GM23338 (cell line): ENCODE results near the gene LALBA. TPM values are rescaled to one million over a fixed set of nuclear protein-coding genes. Genes with fewer than 3 reads are reported as not detected.

ENCODE experiments used
- ATAC-seq: fragments of 200-7000 bp; cut with Tn5 transposase; 3 replicates; pipeline ENCODE4 v1.9.1; 2020
- DNase-seq: peaks from one replicate; pipeline ENCODE4 v3.0.0-alpha.2; 2015; ENCODE audit warnings: low spot score
- H2AFZ ChIP-seq: fragments of 200-600 bp; sonication (generic); 2 replicates; pipeline ENCODE4 v1.8.0; 2016; ENCODE audit warnings: antibody characterized with exemption, mild to moderate bottlenecking, moderate library complexity
- H3F3A ChIP-seq: fragments of 200-600 bp; sonication (generic); replicated peaks from 2 replicates; pipeline ENCODE4 v1.8.0; 2017; ENCODE audit warnings: antibody characterized with exemption, mixed run types, low read depth
- H3K27ac ChIP-seq: fragments of 200-600 bp; sonication (generic); 2 replicates; pipeline ENCODE4 v1.6.1; 2016; ENCODE audit warnings: low read depth
- H3K27me3 ChIP-seq: fragments of 200-600 bp; sonication (generic); 2 replicates; pipeline ENCODE4 v1.8.0; 2016; ENCODE audit warnings: mild to moderate bottlenecking, mixed run types, moderate library complexity; ENCODE audit not compliant: insufficient read depth
- H3K36me3 ChIP-seq: fragments of 200-600 bp; sonication (generic); 2 replicates; pipeline ENCODE4 v1.8.0; 2016; ENCODE audit warnings: mild to moderate bottlenecking; ENCODE audit not compliant: insufficient read depth
- H3K4me1 ChIP-seq: fragments of 200-600 bp; sonication (generic); 2 replicates; pipeline ENCODE4 v1.8.0; 2016; ENCODE audit warnings: mild to moderate bottlenecking, moderate library complexity; ENCODE audit not compliant: insufficient read depth
- H3K4me2 ChIP-seq: fragments of 200-600 bp; sonication (generic); 2 replicates; pipeline ENCODE4 v1.7.1; 2017; ENCODE audit warnings: mixed run types
- H3K4me3 ChIP-seq: fragments of 200-600 bp; sonication (generic); 2 replicates; pipeline ENCODE4 v1.6.1; 2016; ENCODE audit warnings: mixed run types
- H3K79me2 ChIP-seq: fragments of 200-600 bp; sonication (generic); replicated peaks from 2 replicates; pipeline ENCODE4 v1.8.0; 2017; ENCODE audit warnings: mild to moderate bottlenecking; ENCODE audit not compliant: insufficient read depth
- H3K9me2 ChIP-seq: fragments of 200-600 bp; sonication (generic); 2 replicates; pipeline ENCODE4 v1.8.0; 2017; ENCODE audit not compliant: insufficient read depth
- H4K20me1 ChIP-seq: fragments of 200-600 bp; sonication (generic); replicated peaks from 2 replicates; pipeline ENCODE4 v1.8.0; 2017; ENCODE audit warnings: mild to moderate bottlenecking; ENCODE audit not compliant: insufficient read depth
- H3K27ac Mint-ChIP-seq: 2 replicates; pipeline ENCODE4 v1.8.0; 2020; ENCODE audit warnings: inconsistent platforms, mild to moderate bottlenecking, moderate library complexity, mixed read lengths
- H3K27me3 Mint-ChIP-seq: 3 replicates; pipeline ENCODE4 v1.8.0; 2022; ENCODE audit warnings: low read depth, mild to moderate bottlenecking, moderate library complexity, mixed read lengths, inconsistent platforms; ENCODE audit not compliant: insufficient read depth, poor library complexity
- H3K36me3 Mint-ChIP-seq: 3 replicates; pipeline ENCODE4 v1.8.0; 2021; ENCODE audit warnings: low read depth, mild to moderate bottlenecking, inconsistent platforms, moderate library complexity, mixed read lengths
- H3K4me1 Mint-ChIP-seq: 3 replicates; pipeline ENCODE4 v1.8.0; 2020; ENCODE audit warnings: mild to moderate bottlenecking, inconsistent platforms, mixed read lengths
- H3K4me3 Mint-ChIP-seq: 3 replicates; pipeline ENCODE4 v1.8.0; 2021; ENCODE audit warnings: moderate library complexity, mild to moderate bottlenecking, inconsistent platforms, mixed read lengths
- H3K9me3 Mint-ChIP-seq: 3 replicates; pipeline ENCODE4 v1.8.0; 2020; ENCODE audit warnings: moderate library complexity, mild to moderate bottlenecking, inconsistent platforms, mixed read lengths
- ETS1 ChIP-seq: IDR thresholded peaks from 2 replicates; pipeline ENCODE4 v1.6.1; 2016; ENCODE audit warnings: antibody characterized with exemption
- EZH2phosphoT487 ChIP-seq: fragments of 200-600 bp; sonication (generic); IDR thresholded peaks from one replicate; pipeline ENCODE4 v1.8.1; 2018; ENCODE audit warnings: antibody characterized with exemption; ENCODE audit not compliant: unreplicated experiment
- POLR2AphosphoS5 ChIP-seq: IDR thresholded peaks from 2 replicates; pipeline ENCODE4 v1.6.1; 2016; ENCODE audit warnings: antibody characterized with exemption, low read depth
- ZNF114 ChIP-seq: fragments of 250-450 bp; sonication (Bioruptor Pico); IDR thresholded peaks from 2 replicates; pipeline ENCODE4 v1.5.0; 2020; ENCODE audit warnings: mild to moderate bottlenecking, moderate library complexity
- polyA plus RNA-seq: library from polyadenylated mRNA; unstranded; fragments of >200 nt; fragmentation: Nextera tagmentation; extraction: Ambion mirVana; gene quantifications from 2 replicates; pipeline ENCODE4 v1.2.1, GENCODE V29; 2016
- total RNA-seq: library from RNA; depleted of rRNA; stranded (reverse); fragments of >200 nt; shearing (Covaris generic); gene quantifications from 2 replicates; pipeline ENCODE4 v1.2.3, GENCODE V29; 2014
- TF ChIP-seq, protein P1 (sequence below): fragments of 250-450 bp; sonication (Bioruptor Pico); IDR thresholded peaks from 2 replicates; pipeline ENCODE4 v1.5.0; 2020; ENCODE audit warnings: mild to moderate bottlenecking, moderate library complexity

LALBA gene
- total and polyA plus RNA-seq, 2 experiments from 2014 or later = not detected

DNA sequence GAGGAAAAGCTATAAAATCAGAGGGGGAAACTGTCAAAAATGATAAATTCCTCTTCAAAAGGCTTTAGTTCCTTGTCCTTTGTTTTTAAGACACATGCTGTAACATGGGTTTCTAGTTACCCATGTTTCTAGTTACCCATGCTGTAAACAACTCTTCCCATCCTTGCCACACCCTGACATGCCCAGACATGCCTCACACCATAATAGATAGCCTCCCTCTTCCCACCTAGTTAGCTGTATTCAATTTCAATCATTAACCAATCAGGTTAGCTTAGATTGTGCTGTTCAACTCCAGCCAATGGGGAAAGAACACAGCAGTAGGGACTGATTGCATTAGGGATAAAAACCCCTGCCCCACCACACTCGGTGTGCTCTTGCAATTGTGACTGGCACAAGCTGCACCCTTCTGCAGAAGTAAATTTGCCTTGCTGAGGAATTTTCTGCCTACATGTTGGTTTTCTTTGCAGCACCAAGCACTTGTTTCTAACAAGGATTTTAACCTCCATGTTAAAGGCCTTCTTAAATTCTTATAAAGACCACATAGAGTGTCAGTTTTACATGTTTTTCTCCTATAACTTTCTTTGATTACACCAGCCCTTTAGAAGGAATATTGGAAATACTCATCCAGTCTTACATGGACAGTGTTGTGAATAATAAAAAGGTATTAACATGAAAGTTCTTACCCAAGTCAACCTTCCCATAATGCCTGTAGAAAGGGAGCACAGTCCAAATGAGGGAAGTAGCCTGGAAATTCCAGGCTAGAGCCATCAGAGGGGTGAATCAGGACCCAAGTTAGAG lies 32.5 kb upstream of the LALBA start (continued):
- TF ChIP-seq, protein P1, sequence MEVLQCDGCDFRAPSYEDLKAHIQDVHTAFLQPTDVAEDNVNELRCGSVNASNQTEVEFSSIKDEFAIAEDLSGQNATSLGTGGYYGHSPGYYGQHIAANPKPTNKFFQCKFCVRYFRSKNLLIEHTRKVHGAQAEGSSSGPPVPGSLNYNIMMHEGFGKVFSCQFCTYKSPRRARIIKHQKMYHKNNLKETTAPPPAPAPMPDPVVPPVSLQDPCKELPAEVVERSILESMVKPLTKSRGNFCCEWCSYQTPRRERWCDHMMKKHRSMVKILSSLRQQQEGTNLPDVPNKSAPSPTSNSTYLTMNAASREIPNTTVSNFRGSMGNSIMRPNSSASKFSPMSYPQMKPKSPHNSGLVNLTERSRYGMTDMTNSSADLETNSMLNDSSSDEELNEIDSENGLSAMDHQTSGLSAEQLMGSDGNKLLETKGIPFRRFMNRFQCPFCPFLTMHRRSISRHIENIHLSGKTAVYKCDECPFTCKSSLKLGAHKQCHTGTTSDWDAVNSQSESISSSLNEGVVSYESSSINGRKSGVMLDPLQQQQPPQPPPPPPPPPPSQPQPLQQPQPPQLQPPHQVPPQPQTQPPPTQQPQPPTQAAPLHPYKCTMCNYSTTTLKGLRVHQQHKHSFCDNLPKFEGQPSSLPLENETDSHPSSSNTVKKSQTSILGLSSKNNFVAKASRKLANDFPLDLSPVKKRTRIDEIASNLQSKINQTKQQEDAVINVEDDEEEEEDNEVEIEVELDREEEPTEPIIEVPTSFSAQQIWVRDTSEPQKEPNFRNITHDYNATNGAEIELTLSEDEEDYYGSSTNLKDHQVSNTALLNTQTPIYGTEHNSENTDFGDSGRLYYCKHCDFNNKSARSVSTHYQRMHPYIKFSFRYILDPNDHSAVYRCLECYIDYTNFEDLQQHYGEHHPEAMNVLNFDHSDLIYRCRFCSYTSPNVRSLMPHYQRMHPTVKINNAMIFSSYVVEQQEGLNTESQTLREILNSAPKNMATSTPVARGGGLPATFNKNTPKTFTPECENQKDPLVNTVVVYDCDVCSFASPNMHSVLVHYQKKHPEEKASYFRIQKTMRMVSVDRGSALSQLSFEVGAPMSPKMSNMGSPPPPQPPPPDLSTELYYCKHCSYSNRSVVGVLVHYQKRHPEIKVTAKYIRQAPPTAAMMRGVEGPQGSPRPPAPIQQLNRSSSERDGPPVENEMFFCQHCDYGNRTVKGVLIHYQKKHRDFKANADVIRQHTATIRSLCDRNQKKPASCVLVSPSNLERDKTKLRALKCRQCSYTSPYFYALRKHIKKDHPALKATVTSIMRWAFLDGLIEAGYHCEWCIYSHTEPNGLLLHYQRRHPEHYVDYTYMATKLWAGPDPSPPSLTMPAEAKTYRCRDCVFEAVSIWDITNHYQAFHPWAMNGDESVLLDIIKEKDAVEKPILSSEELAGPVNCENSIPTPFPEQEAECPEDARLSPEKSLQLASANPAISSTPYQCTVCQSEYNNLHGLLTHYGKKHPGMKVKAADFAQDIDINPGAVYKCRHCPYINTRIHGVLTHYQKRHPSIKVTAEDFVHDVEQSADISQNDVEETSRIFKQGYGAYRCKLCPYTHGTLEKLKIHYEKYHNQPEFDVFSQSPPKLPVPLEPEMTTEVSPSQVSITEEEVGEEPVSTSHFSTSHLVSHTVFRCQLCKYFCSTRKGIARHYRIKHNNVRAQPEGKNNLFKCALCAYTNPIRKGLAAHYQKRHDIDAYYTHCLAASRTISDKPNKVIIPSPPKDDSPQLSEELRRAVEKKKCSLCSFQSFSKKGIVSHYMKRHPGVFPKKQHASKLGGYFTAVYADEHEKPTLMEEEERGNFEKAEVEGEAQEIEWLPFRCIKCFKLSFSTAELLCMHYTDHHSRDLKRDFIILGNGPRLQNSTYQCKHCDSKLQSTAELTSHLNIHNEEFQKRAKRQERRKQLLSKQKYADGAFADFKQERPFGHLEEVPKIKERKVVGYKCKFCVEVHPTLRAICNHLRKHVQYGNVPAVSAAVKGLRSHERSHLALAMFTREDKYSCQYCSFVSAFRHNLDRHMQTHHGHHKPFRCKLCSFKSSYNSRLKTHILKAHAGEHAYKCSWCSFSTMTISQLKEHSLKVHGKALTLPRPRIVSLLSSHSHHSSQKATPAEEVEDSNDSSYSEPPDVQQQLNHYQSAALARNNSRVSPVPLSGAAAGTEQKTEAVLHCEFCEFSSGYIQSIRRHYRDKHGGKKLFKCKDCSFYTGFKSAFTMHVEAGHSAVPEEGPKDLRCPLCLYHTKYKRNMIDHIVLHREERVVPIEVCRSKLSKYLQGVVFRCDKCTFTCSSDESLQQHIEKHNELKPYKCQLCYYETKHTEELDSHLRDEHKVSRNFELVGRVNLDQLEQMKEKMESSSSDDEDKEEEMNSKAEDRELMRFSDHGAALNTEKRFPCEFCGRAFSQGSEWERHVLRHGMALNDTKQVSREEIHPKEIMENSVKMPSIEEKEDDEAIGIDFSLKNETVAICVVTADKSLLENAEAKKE (CRISPR knock-in tag) = no peak
- TF ChIP-seq POLR2AphosphoS5 (no peak), EZH2phosphoT487 (no peak), ZNF114 (CRISPR knock-in tag) (no peak), ETS1 (no peak)

GRCh38 chr12:48601013-48601756 lies 31.3 kb upstream of the LALBA start:
- Histone ChIP-seq H3K4me1 (peaks cover 8% of the 10 kb centered on the region; the same call in 1 of the 2 replicates), H3K27me3 (no peaks in the 10 kb centered on the region), H3F3A (no peaks in the 10 kb centered on the region), H4K20me1 (no peaks in the 10 kb centered on the region), H3K4me3 (no peak overlapping the region), H3K4me2 (0 out of 2 replicates have a peak overlapping the region, but pooled peaks have one; percentile 7), H3K36me3 (0 out of 2 replicates have a peak, but pooled peaks cover 9% of the 10 kb centered on the region), H3K27ac (peak overlapping the region; percentile 84), H3K9me2 (peaks cover 24% of the 10 kb centered on the region), H3K79me2 (no peaks in the 10 kb centered on the region), H2AFZ (no peak overlapping the region)
- Mint-ChIP-seq H3K4me3 (no peak overlapping the region), H3K4me1 (peaks cover 8% of the 10 kb centered on the region), H3K27ac (peak overlapping the region; percentile 46; the same call in 1 of the 2 replicates), H3K36me3 (peaks cover 31% of the 10 kb centered on the region), H3K27me3 (peaks cover 2% of the 10 kb centered on the region), H3K9me3 (peaks cover 60% of the 10 kb centered on the region)
- DNase-seq = peak; percentile 80
- peak; percentile 84 for ATAC-seq
- no peak for TF ChIP-seq EZH2phosphoT487
- TF ChIP-seq, protein P1 (CRISPR knock-in tag) = peak; percentile 72
